Activated gamma-delta T cell treated with Interleukin-2 at 50 U/mL for 16 hours (primary cell): Measurements from ENCODE around the gene IKZF3.
"Not testable (repeated sequence)": the region's sequence is repeated elsewhere in the genome, so short reads cannot be mapped to it uniquely, and the experiment has no call there.

Experiments used
- DNase-seq: peaks from one replicate; pipeline ENCODE4 v3.0.0-alpha.2; 2020

The IKZF3 gene

GRCh38 chr17:39777534-39778365 is 86.4 kb downstream of the IKZF3 start:
- no peak for DNase-seq

- no peak for DNase-seq
Measured at GRCh38 chr17:39776252-39776651, 87.9 kb downstream of the IKZF3 start.

GRCh38 chr17:39775031-39775430 is 89.1 kb downstream of the IKZF3 start:
- no peak for DNase-seq

GRCh38 chr17:39774047-39774446 is 90.1 kb downstream of the IKZF3 start:
- no peak for DNase-seq

- DNase-seq = no peak
Measured at GRCh38 chr17:39772987-39773934, 90.9 kb downstream of the IKZF3 start.

GRCh38 chr17:39772415-39772814 is 91.7 kb downstream of the IKZF3 start:
- DNase-seq = no peak

- peak; percentile 54 for DNase-seq
Measured at GRCh38 chr17:39769974-39770587, 94.0 kb downstream of the IKZF3 start.

- no peak for DNase-seq
Measured at GRCh38 chr17:39767147-39767546, 97.0 kb downstream of the IKZF3 start.

GRCh38 chr17:39765766-39766165 is 98.3 kb downstream of the IKZF3 start:
- peak; percentile 0 for DNase-seq

GRCh38 chr17:39765175-39765574 is 98.9 kb downstream of the IKZF3 start:
- no peak for DNase-seq

- DNase-seq = not testable (repeated sequence)
Measured at GRCh38 chr17:39764171-39764570, 99.9 kb downstream of the IKZF3 start.

GRCh38 chr17:39763051-39763820 is 100.9 kb downstream of the IKZF3 start:
- DNase-seq = no peak

- DNase-seq = peak; percentile 1
Measured at GRCh38 chr17:39761861-39762496, 102.1 kb downstream of the IKZF3 start.

- DNase-seq = no peak
Measured at GRCh38 chr17:39759204-39759603, 104.9 kb downstream of the IKZF3 start.

GRCh38 chr17:39757931-39758873 is 105.9 kb downstream of the IKZF3 start:
- DNase-seq = peak; percentile 61

- no peak for DNase-seq
Measured at GRCh38 chr17:39757176-39757662, 106.9 kb downstream of the IKZF3 start.

GRCh38 chr17:39756380-39757079 is 107.6 kb downstream of the IKZF3 start:
- no peak for DNase-seq

- peak; percentile 58 for DNase-seq
Measured at GRCh38 chr17:39755554-39756379, 108.3 kb downstream of the IKZF3 start.

GRCh38 chr17:39754958-39755553 is 109.1 kb downstream of the IKZF3 start:
- DNase-seq = no peak
